Hepatocyte (in vitro differentiated cells): ENCODE results near the gene MSI2.

Experiments used
- CTCF ChIP-seq: fragments of 200-600 bp; sonication (generic); IDR thresholded peaks from 2 replicates; pipeline ENCODE4 v1.5.1; 2016; ENCODE audit warnings: antibody characterized with exemption, mild to moderate bottlenecking; ENCODE audit not compliant: poor library complexity
- EZH2phosphoT487 ChIP-seq: fragments of 200-600 bp; sonication (generic); IDR thresholded peaks from one replicate; pipeline ENCODE4 v1.6.1; 2018; ENCODE audit warnings: antibody characterized with exemption, mild to moderate bottlenecking, low read depth, moderate library complexity; ENCODE audit not compliant: unreplicated experiment, severe bottlenecking

DNA sequence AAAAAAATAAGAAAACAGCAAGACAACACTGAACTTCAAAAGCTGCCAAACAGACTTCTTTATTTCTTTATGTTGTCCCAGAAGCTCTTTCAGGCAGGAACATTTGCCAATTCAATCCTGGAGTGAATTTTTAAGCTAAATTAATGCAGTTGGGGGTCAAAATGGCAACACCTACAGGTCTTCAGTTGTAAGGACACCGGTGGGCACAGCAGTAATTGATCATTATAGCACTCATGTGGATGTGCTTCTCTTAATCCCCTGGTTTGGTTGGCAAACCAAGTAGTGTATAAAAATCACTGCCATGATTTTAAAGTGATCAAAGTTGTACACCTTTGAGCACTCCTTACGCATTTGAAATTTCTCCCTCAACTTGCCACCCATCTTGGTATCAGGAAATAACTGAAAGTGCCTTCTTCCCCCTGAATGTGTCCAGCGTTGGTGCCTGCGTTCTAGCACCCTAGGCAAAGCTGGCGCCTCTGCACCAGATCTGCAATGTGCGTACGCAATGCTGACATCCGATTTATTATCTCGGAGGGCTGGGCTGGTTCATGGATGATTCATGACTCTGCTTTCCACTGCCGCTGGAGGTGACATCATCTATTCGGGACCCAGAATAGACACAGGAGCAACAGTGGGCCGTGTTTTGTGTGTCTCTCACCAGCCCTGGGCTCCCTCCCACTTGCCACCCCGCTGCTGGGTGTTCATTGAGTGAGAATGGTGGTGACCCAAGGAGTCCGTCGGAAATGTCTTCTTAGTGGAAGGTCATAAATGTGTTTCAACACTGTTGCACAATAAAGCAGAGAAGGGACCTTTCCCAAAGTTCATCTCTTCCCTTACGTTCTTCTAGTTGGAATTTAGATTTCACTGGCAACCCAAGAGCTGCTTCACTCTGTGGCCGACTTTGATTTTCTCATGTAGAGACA is 285.4 kb downstream of the MSI2 start:
- TF ChIP-seq CTCF (no peak), EZH2phosphoT487 (no peak)
